B cell (primary cell): Measurements from ENCODE around the gene RET. TPM values are rescaled to one million over a fixed set of nuclear protein-coding genes. Genes with fewer than 3 reads are reported as not detected.

Source experiments
- ATAC-seq: fragments of 200-7000 bp; cut with Tn5 transposase; one replicate; pipeline ENCODE4 v1.10.0; 2021; ENCODE audit warnings: low read depth, mild to moderate bottlenecking, moderate number of reproducible peaks, moderate library complexity
- CTCF ChIA-PET: fragments of 350-600 bp; sonication (Branson Sonifier 250); formaldehyde crosslinking; loops from one replicate; lab custom pipeline; 2021; ENCODE audit warnings: antibody characterized with exemption, inconsistent platforms; lab: Charles Lee
- POLR2A ChIA-PET: fragments of 350-600 bp; sonication (Branson Sonifier 250); formaldehyde crosslinking; loops from one replicate; lab custom pipeline; 2021; ENCODE audit warnings: antibody characterized with exemption; lab: Charles Lee
- DNase-seq: peaks from one replicate; pipeline ENCODE4 v3.0.0; 2013
- H2AFZ ChIP-seq: 2 replicates; pipeline ENCODE4 v1.6.1; 2012; ENCODE audit warnings: mild to moderate bottlenecking, low read depth, low read length; ENCODE audit not compliant: insufficient read depth, poor library complexity, severe bottlenecking
- H3K27ac ChIP-seq, 2 donors: 1 replicate in 1 of 2; 2 replicates in 1 of 2; pipeline ENCODE4 v1.5.1; 2012 to 2013; ENCODE audit warnings: low read length in 2 of 2, mild to moderate bottlenecking in 2 of 2, moderate library complexity in 1 of 2
- H3K27me3 ChIP-seq, 4 experiments: fragments of 200-600 bp in 1 of 4; sonication (generic) in 1 of 4; replicated peaks in 1 of 4; 1 replicate in 2 of 4; 2 replicates in 2 of 4; pipeline versions ENCODE4 v1.6.1 to v1.7.0; 2013 to 2016; ENCODE audit warnings: low read length in 3 of 4, mild to moderate bottlenecking in 2 of 4, mixed read lengths in 1 of 4, moderate library complexity in 1 of 4; ENCODE audit not compliant: insufficient read depth in 4 of 4, control insufficient read depth in 3 of 4; ENCODE audit errors: control extremely low read depth in 1 of 4
- H3K36me3 ChIP-seq, 2 experiments: replicated peaks in 1 of 2; 1 replicate in 1 of 2; 2 replicates in 1 of 2; pipeline versions ENCODE4 v1.6.1 to v1.7.1; 2013; ENCODE audit warnings: low read length in 1 of 2; ENCODE audit not compliant: insufficient read depth in 2 of 2, control insufficient read depth in 1 of 2; ENCODE audit errors: control extremely low read depth in 1 of 2, extremely low read depth in 1 of 2
- H3K4me1 ChIP-seq, 2 donors: fragments of 200-600 bp in 1 of 2; sonication (generic) in 1 of 2; 1 replicate in 1 of 2; 2 replicates in 1 of 2; pipeline versions ENCODE4 v1.5.1 to v1.6.1; 2013 to 2017; ENCODE audit warnings: low read length in 2 of 2; ENCODE audit not compliant: control insufficient read depth in 2 of 2, insufficient read depth in 2 of 2
- H3K4me2 ChIP-seq: replicated peaks from 2 replicates; pipeline ENCODE3; 2012; ENCODE audit warnings: mild to moderate bottlenecking, low read depth, low read length; ENCODE audit not compliant: poor library complexity, severe bottlenecking
- H3K4me3 ChIP-seq, 5 experiments: fragments of 200-600 bp in 1 of 5; sonication (generic) in 1 of 5; 1 replicate in 3 of 5; 2 replicates in 2 of 5; pipeline versions ENCODE4 v1.5.1 to v1.7.0; 2011 to 2016; ENCODE audit warnings: low read length in 4 of 5, mild to moderate bottlenecking in 4 of 5, low read depth in 2 of 5, control low read depth in 1 of 5, moderate library complexity in 1 of 5; ENCODE audit not compliant: insufficient read depth in 1 of 5; ENCODE audit errors: control extremely low read depth in 1 of 5, extremely low read depth in 1 of 5
- H3K79me2 ChIP-seq: fragments of 200-600 bp; sonication (generic); one replicate; pipeline ENCODE4 v1.6.0; 2016; ENCODE audit warnings: low read length; ENCODE audit not compliant: control insufficient read depth, insufficient read depth
- H3K9ac ChIP-seq: fragments of 200-600 bp; sonication (generic); 2 replicates; pipeline ENCODE4 v1.6.1; 2017; ENCODE audit warnings: mild to moderate bottlenecking, low read length, moderate library complexity
- H3K9me3 ChIP-seq, 3 donors: one replicate each; pipeline versions ENCODE4 v1.6.1 to v1.7.1; 2013; ENCODE audit warnings: low read length in 2 of 3; ENCODE audit not compliant: control insufficient read depth in 2 of 3, insufficient read depth in 1 of 3; ENCODE audit errors: control extremely low read depth in 1 of 3
- H4K20me1 ChIP-seq: 2 replicates; pipeline ENCODE4 v1.6.0; 2012; ENCODE audit warnings: mild to moderate bottlenecking, low read length; ENCODE audit not compliant: insufficient read depth, control insufficient read depth, poor library complexity, severe bottlenecking
- H3K27ac Mint-ChIP-seq: one replicate; pipeline ENCODE4 v1.8.0; 2021; ENCODE audit warnings: mixed read lengths
- H3K27me3 Mint-ChIP-seq: one replicate; pipeline ENCODE4 v1.8.0; 2021; ENCODE audit warnings: mixed read lengths
- H3K4me1 Mint-ChIP-seq: one replicate; pipeline ENCODE4 v1.8.0; 2021; ENCODE audit warnings: mixed read lengths
- H3K4me3 Mint-ChIP-seq: one replicate; pipeline ENCODE4 v1.8.0; 2021; ENCODE audit warnings: mixed read lengths
- H3K9me3 Mint-ChIP-seq: one replicate; pipeline ENCODE4 v1.8.0; 2022; ENCODE audit warnings: mixed read lengths; ENCODE audit not compliant: insufficient read depth
- EZH2 ChIP-seq: IDR thresholded peaks from 2 replicates; pipeline ENCODE4 v1.6.1; 2012; ENCODE audit warnings: borderline replicate concordance, low read depth, mild to moderate bottlenecking, moderate library complexity, low read length; ENCODE audit not compliant: insufficient read depth, poor library complexity, severe bottlenecking
- WGBS: methylation state at CpG from one replicate; pipeline ENCODE4 v1.1.5; 2013; ENCODE audit warnings: missing lambda C conversion rate; ENCODE audit not compliant: insufficient coverage; 5-methylcytosine and 5-hydroxymethylcytosine counted together
- intact Hi-C: fragments of 100-400 bp; cut with micrococcal nuclease; formaldehyde crosslinking; loops from one replicate; pipeline ENCODE4 v1.10.0; 2022
- polyA plus RNA-seq: library from polyadenylated mRNA; depleted of rRNA; stranded (reverse); fragments of >200 nt; gene quantifications from 2 replicates; pipeline ENCODE4 v1.2.3, GENCODE V29; 2012
- total RNA-seq, 2 donors: library from RNA; stranded (reverse); fragments of 120-200 nt in 1 of 2; gene quantifications; 1 replicate in 1 of 2; 2 replicates in 1 of 2; pipeline versions ENCODE4 v1.2.3 to v1.2.4, GENCODE V29; 2013 to 2022
- TF ChIP-seq, protein P1 (sequence below): fragments of 200-600 bp; IDR thresholded peaks from one replicate; pipeline ENCODE4 v1.8.0; 2022; ENCODE audit warnings: antibody characterized with exemption, mild to moderate bottlenecking

The RET gene
- total and polyA plus RNA-seq, 2 donors (not counting 1 experiment from before 2014, with no cell fraction given) = 0.16 to 0.27 TPM

DNA sequence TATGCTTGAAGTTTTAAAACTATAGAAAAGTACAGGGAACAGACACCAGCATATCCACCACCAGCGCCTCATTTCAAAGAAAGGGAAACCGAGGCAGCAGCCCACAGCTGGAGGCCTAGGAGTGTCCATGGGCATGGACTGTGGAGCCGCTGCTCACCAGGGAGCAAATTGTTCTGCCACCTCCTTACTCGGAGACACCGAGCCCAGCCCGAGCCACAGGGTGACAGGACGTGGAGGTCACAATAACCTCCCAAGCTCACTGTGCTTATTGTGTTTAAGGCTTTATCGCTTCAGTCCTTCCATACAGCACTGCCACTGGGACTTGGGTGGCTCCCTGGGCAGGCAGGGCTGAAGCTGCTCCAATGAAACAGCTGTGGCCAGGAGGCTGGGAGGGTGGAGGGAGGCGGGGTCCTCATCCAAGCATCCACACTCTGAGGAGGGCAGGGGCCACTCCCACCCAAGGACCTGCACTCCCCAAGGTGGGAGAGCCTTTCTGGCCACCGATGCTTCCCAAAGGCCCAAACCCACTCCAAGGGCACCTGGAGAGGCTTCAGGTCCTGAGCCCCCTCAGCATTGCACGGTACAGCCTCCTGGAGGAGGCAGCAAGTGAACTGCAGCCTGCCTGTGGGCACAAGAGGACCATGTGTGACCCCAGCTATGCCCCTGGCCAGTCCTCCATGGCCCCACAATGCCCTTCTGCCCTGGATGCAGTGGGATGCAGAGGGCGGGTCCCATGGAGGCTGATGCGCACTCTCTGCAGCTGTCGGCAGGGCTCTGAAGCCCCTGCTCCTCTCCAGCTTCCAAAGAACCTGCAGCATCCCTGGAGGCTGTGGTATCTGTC, 38.7 kb upstream of the RET start:
- DNase-seq = no peak

More for the DNA sequence above, 38.7 kb upstream of the RET start:
- no peaks in the 10 kb centered on the region for H3K4me1 ChIP-seq
- no peak overlapping the region for H2AFZ ChIP-seq
- H3K9ac ChIP-seq = no peak overlapping the region
- no peaks in the 10 kb centered on the region for H4K20me1 ChIP-seq
- no peak for ATAC-seq
- intact Hi-C loops = no loop called here
- H3K4me2 ChIP-seq = no peak overlapping the region
- Mint-ChIP-seq H3K27me3 (no peaks in the 10 kb centered on the region), H3K27ac (no peak overlapping the region), H3K4me3 (no peak overlapping the region), H3K4me1 (no peaks in the 10 kb centered on the region), H3K9me3 (peaks cover 3% of the 10 kb centered on the region)
- no peaks in the 10 kb centered on the region for H3K36me3 ChIP-seq
- H3K27me3 ChIP-seq = no peaks in the 10 kb centered on the region
- no peak overlapping the region for H3K4me3 ChIP-seq
- no peaks in the 10 kb centered on the region for H3K79me2 ChIP-seq
- no peak for TF ChIP-seq EZH2
- TF ChIP-seq, protein P1, sequence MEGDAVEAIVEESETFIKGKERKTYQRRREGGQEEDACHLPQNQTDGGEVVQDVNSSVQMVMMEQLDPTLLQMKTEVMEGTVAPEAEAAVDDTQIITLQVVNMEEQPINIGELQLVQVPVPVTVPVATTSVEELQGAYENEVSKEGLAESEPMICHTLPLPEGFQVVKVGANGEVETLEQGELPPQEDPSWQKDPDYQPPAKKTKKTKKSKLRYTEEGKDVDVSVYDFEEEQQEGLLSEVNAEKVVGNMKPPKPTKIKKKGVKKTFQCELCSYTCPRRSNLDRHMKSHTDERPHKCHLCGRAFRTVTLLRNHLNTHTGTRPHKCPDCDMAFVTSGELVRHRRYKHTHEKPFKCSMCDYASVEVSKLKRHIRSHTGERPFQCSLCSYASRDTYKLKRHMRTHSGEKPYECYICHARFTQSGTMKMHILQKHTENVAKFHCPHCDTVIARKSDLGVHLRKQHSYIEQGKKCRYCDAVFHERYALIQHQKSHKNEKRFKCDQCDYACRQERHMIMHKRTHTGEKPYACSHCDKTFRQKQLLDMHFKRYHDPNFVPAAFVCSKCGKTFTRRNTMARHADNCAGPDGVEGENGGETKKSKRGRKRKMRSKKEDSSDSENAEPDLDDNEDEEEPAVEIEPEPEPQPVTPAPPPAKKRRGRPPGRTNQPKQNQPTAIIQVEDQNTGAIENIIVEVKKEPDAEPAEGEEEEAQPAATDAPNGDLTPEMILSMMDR = no peak
- ChIA-PET CTCF (no interaction called here), POLR2A (no interaction called here)
- 92% methylated on average over 14 of the region's 14 CpGs for WGBS
- H3K9me3 ChIP-seq = peaks cover 0 to 5% (median 3%) of the 10 kb centered on the region in 3 donors
- H3K27ac ChIP-seq = no peak overlapping the region
